Epithelial cell of alveolus of lung (primary cell): ENCODE data around the gene AKAP13. TPM values are rescaled to one million over a fixed set of nuclear protein-coding genes. Genes with fewer than 3 reads are reported as not detected.

Experiments used
- total RNA-seq: library from RNA; depleted of rRNA; stranded (reverse); fragments of >200 nt; gene quantifications from 2 replicates; pipeline ENCODE4 v1.2.1, GENCODE V29; 2015

The AKAP13 gene
- total RNA-seq, result 31.8 and 36.8 TPM in 2 replicates

DNA sequence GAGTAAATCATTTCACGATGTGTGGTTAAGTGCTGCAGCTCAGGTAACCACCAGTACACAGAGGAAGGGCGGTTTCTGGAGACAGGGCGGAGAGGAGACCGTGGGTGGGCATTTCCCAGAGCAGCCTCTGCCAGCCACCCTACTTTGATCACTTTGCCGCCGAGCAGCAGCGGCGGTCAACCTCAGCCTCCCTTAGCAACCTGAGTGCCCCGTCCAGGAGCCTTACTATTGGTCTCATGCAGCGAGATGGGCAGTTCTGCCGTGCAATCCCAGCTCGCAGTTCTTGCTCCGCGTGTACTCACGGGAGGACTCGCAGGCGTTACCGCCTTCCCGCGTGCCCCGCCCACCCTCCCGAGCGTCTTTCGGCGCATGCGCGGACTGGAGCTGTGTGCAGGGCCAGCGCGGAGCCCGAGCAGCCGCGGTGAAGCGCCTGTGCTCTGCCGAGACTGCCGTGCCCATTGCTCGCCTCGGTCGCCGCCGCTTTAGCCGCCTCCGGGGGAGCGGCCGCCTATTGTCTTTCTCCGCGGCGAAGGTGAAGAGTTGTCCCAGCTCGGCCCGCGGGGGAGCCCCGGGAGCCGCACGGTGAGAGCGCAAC lies at the start of gene AKAP13:
Gene AKAP13 (plus strand): TSS at position 387 of the 595 bp plus-strand sequence. CDS start 105,118 bp downstream, outside the sequence.

GRCh38 chr15:85794598-85795336 lies 414.4 kb downstream of the AKAP13 start, which contains the start of gene KLHL25:
Gene KLHL25, minus strand, starts transcription at chr15:85794925. Its CDS starts 25,115 bp downstream, at chr15:85769810.

